Measurements from ENCODE around the gene CCNL2. TPM values are rescaled to one million over a fixed set of nuclear protein-coding genes. Genes with fewer than 3 reads are reported as not detected.
A peak's percentile ranks its signal among the peaks of the same experiment; 100 is the strongest.

Gene CCNL2
- total RNA-seq, 4 donors from 2014 or later = 31.6 to 248 (median 127) TPM

GRCh38 chr1:1434824-1435105, 35.6 kb upstream of the CCNL2 start:
- H3K4me3 ChIP-seq = peak overlapping the region in 1 of 2 donors; percentile 71
- 80% methylated on average over 1 of the region's 4 CpGs; no CpG with 5 or more reads in 1 of the 2 donors for WGBS, 2 donors (ENCODE audit: low coverage in 1 of 2)
- H3K36me3 ChIP-seq = peaks cover 0 to 13% of the 10 kb centered on the region in 2 donors
- H3K27ac ChIP-seq = peak overlapping the region; percentile 79 to 97 (median 94)
- H3K27me3 ChIP-seq = no peaks in the 10 kb centered on the region
- ATAC-seq = no peak
- TF ChIP-seq POLR2A (IDR thresholded peaks at IDR 0.05) (no peak), POLR2AphosphoS5 (IDR thresholded peaks at IDR 0.05) (no peak), CTCF (IDR thresholded peaks at IDR 0.05) (no peak), EP300 (IDR thresholded peaks at IDR 0.05) (no peak)
- no peaks in the 10 kb centered on the region for H3K9me3 ChIP-seq
- peaks cover 0 to 95% (median 74%) of the 10 kb centered on the region in 3 donors for H3K4me1 ChIP-seq

- H3K4me1 ChIP-seq = peaks cover 0 to 99% (median 79%) of the 10 kb centered on the region in 3 donors
- WGBS, 2 donors (ENCODE audit: low coverage in 1 of 2) = 0% methylated on average over 2 of the region's 32 CpGs; no CpG with 5 or more reads in 1 of the 2 donors
- H3K4me3 ChIP-seq = peak overlapping the region; percentile 1 to 71
- H3K27ac ChIP-seq = peak overlapping the region; percentile 79 to 97 (median 94)
- H3K36me3 ChIP-seq = peaks cover 0 to 10% of the 10 kb centered on the region in 2 donors
- H3K27me3 ChIP-seq = no peaks in the 10 kb centered on the region
- no peaks in the 10 kb centered on the region for H3K9me3 ChIP-seq
- ATAC-seq = peak; percentile 26
- TF ChIP-seq EP300 (IDR thresholded peaks at IDR 0.05) (no peak), POLR2AphosphoS5 (IDR thresholded peaks at IDR 0.05) (peak; percentile 41), POLR2A (IDR thresholded peaks at IDR 0.05) (peak in 1 of 2 donors; percentile 8), CTCF (IDR thresholded peaks at IDR 0.05) (peak in 2 of 4 experiments; percentile 19 to 32)
Measured at GRCh38 chr1:1434131-1434823, 35.1 kb upstream of the CCNL2 start.

GRCh38 chr1:1433804-1434130, 34.6 kb upstream of the CCNL2 start:
- no peak for ATAC-seq
- peaks cover 0 to 100% (median 79%) of the 10 kb centered on the region in 3 donors for H3K4me1 ChIP-seq
- 0% methylated on average over 1 of the region's 12 CpGs; no CpG with 5 or more reads in 1 of the 2 donors for WGBS, 2 donors (ENCODE audit: low coverage in 1 of 2)
- H3K27ac ChIP-seq = peak overlapping the region; percentile 79 to 97 (median 94)
- no peaks in the 10 kb centered on the region for H3K9me3 ChIP-seq
- H3K36me3 ChIP-seq = peaks cover 0 to 5% of the 10 kb centered on the region in 2 donors
- TF ChIP-seq POLR2AphosphoS5 (IDR thresholded peaks at IDR 0.05) (peak; percentile 80), CTCF (IDR thresholded peaks at IDR 0.05) (no peak), POLR2A (IDR thresholded peaks at IDR 0.05) (no peak)
- peak overlapping the region in 1 of 2 donors; percentile 71 for H3K4me3 ChIP-seq
- no peaks in the 10 kb centered on the region for H3K27me3 ChIP-seq

- Histone ChIP-seq H3K27me3 (no peaks in the 10 kb centered on the region), H3K9me3 (no peaks in the 10 kb centered on the region), H3K4me1 (peaks cover 0 to 100% (median 78%) of the 10 kb centered on the region in 3 donors), H3K36me3 (no peaks in the 10 kb centered on the region), H3K4me3 (peak overlapping the region in 1 of 2 donors; percentile 71), H3K27ac (peak overlapping the region; percentile 79 to 97 (median 94))
- TF ChIP-seq POLR2A (IDR thresholded peaks at IDR 0.05) = no peak
- TF ChIP-seq POLR2AphosphoS5 (IDR thresholded peaks at IDR 0.05) = peak; percentile 97
- no peak for TF ChIP-seq EP300 (IDR thresholded peaks at IDR 0.05)
- TF ChIP-seq CTCF (IDR thresholded peaks at IDR 0.05) = peak in 1 of 4 experiments; percentile 9
- WGBS, 2 donors (ENCODE audit: low coverage in 1 of 2) = 0 to 59% methylated on average over 2 to 6 of the region's 34 CpGs
- ATAC-seq = peak; percentile 26
Measured at GRCh38 chr1:1432951-1433803, 34.0 kb upstream of the CCNL2 start.

Data from gastroesophageal sphincter (tissue), 4 donors.